Mesenchymal stem cell (in vitro differentiated cells and primary cell): ENCODE measurements around the gene MTCL1.

Experiments used
- DNase-seq: peaks from one replicate; pipeline ENCODE4 v3.0.0-alpha.2; 2013
- H2AFZ ChIP-seq: one replicate; pipeline ENCODE4 v1.6.1; 2013; ENCODE audit warnings: low read depth, mild to moderate bottlenecking, control low read depth, inconsistent platforms, low read length, moderate library complexity
- H2AK5ac ChIP-seq: 2 replicates; pipeline ENCODE4 v1.6.1; 2013; ENCODE audit warnings: low read length, moderate library complexity, mild to moderate bottlenecking, inconsistent platforms; ENCODE audit not compliant: severe bottlenecking
- H2BK120ac ChIP-seq: one replicate; pipeline ENCODE4 v1.6.1; 2013; ENCODE audit warnings: low read depth, mild to moderate bottlenecking, inconsistent platforms, low read length, moderate library complexity
- H2BK12ac ChIP-seq, 2 experiments: one replicate each; pipeline ENCODE4 v1.6.1; 2013; ENCODE audit warnings: inconsistent platforms in 2 of 2, low read length in 2 of 2, mild to moderate bottlenecking in 2 of 2, moderate library complexity in 2 of 2, control low read depth in 1 of 2
- H2BK15ac ChIP-seq: one replicate; pipeline ENCODE4 v1.6.1; 2013; ENCODE audit warnings: mild to moderate bottlenecking, low read depth, inconsistent platforms; ENCODE audit not compliant: poor library complexity, severe bottlenecking
- H2BK5ac ChIP-seq: 2 replicates; pipeline ENCODE4 v1.6.1; 2013; ENCODE audit warnings: low read depth, mild to moderate bottlenecking, low read length, control low read depth, inconsistent platforms; ENCODE audit not compliant: poor library complexity, severe bottlenecking
- H3K14ac ChIP-seq, 2 experiments: one replicate each; pipeline ENCODE4 v1.6.1; 2013; ENCODE audit warnings: inconsistent platforms in 2 of 2, low read length in 2 of 2, control low read depth in 1 of 2, mild to moderate bottlenecking in 1 of 2, moderate library complexity in 1 of 2
- H3K18ac ChIP-seq, 2 experiments: one replicate each; pipeline ENCODE4 v1.6.1; 2013; ENCODE audit warnings: inconsistent platforms in 2 of 2, low read length in 2 of 2, control low read depth in 1 of 2, low read depth in 1 of 2, mild to moderate bottlenecking in 1 of 2
- H3K23ac ChIP-seq, 2 experiments: one replicate each; pipeline ENCODE4 v1.6.1; 2013; ENCODE audit warnings: inconsistent platforms in 2 of 2, low read length in 2 of 2, mild to moderate bottlenecking in 2 of 2, moderate library complexity in 2 of 2, control low read depth in 1 of 2
- H3K27ac ChIP-seq: 2 replicates; pipeline ENCODE4 v1.5.1; 2013; ENCODE audit warnings: mild to moderate bottlenecking, moderate library complexity, low read length, control low read depth, inconsistent platforms; ENCODE audit not compliant: poor library complexity, severe bottlenecking
- H3K27me3 ChIP-seq, 2 experiments: 2 replicates each; pipeline versions ENCODE4 v1.6.1 to v1.7.0; 2013; ENCODE audit warnings: low read length in 2 of 2, mild to moderate bottlenecking in 2 of 2, moderate library complexity in 2 of 2, control low read depth in 1 of 2, inconsistent platforms in 1 of 2; ENCODE audit not compliant: control insufficient read depth in 1 of 2, insufficient read depth in 1 of 2
- H3K36me3 ChIP-seq, 2 experiments: 2 replicates each; pipeline versions ENCODE4 v1.6.1 to v1.7.0; 2013; ENCODE audit warnings: low read length in 2 of 2, control low read depth in 1 of 2, inconsistent platforms in 1 of 2, low read depth in 1 of 2, mild to moderate bottlenecking in 1 of 2; ENCODE audit not compliant: insufficient read depth in 2 of 2, control insufficient read depth in 1 of 2
- H3K4ac ChIP-seq, 2 experiments: one replicate each; pipeline ENCODE4 v1.6.1; 2013; ENCODE audit warnings: inconsistent platforms in 2 of 2, low read length in 2 of 2, mild to moderate bottlenecking in 2 of 2, moderate library complexity in 2 of 2, control low read depth in 1 of 2, low read depth in 1 of 2
- H3K4me1 ChIP-seq: 2 replicates; pipeline ENCODE4 v1.6.1; 2013; ENCODE audit warnings: low read depth, low read length, control low read depth; ENCODE audit not compliant: control insufficient read depth, insufficient read depth
- H3K4me2 ChIP-seq: 2 replicates; pipeline ENCODE4 v1.6.1; 2013; ENCODE audit warnings: low read length, mild to moderate bottlenecking, inconsistent platforms; ENCODE audit not compliant: poor library complexity, severe bottlenecking
- H3K4me3 ChIP-seq, 2 experiments: 2 replicates each; pipeline versions ENCODE4 v1.5.1 to v1.7.0; 2013; ENCODE audit warnings: low read length in 2 of 2, mild to moderate bottlenecking in 2 of 2, control low read depth in 1 of 2, low read depth in 1 of 2; ENCODE audit not compliant: insufficient read depth in 1 of 2
- H3K79me1 ChIP-seq: replicated peaks from 2 replicates; pipeline ENCODE4 v1.6.1; 2013; ENCODE audit warnings: mild to moderate bottlenecking, control low read depth, low read length, inconsistent platforms; ENCODE audit not compliant: poor library complexity, severe bottlenecking
- H3K9ac ChIP-seq: 2 replicates; pipeline ENCODE4 v1.7.0; 2013; ENCODE audit warnings: mild to moderate bottlenecking, low read length, moderate library complexity
- H3K9me3 ChIP-seq: 2 replicates; pipeline ENCODE4 v1.7.0; 2013; ENCODE audit warnings: mild to moderate bottlenecking, low read length; ENCODE audit not compliant: control insufficient read depth
- H4K8ac ChIP-seq: one replicate; pipeline ENCODE4 v1.6.1; 2013; ENCODE audit warnings: inconsistent platforms, mild to moderate bottlenecking, low read length, moderate library complexity
- H4K91ac ChIP-seq: one replicate; pipeline ENCODE4 v1.6.1; 2013; ENCODE audit warnings: mild to moderate bottlenecking, low read length, inconsistent platforms
- WGBS: methylation state at CpG from one replicate; pipeline ENCODE4 v1.1.7; 2013; ENCODE audit warnings: mixed read lengths; 5-methylcytosine and 5-hydroxymethylcytosine counted together

Gene MTCL1

GRCh38 chr18:8658858-8659485 is 46.4 kb upstream of the MTCL1 start:
- H2BK12ac ChIP-seq: no peak overlapping the region

GRCh38 chr18:8659609-8660242 is 45.6 kb upstream of the MTCL1 start:
- H2BK15ac ChIP-seq: peak overlapping the region; percentile 76
- no peak overlapping the region for H2AFZ ChIP-seq
- no peak overlapping the region for H2AK5ac ChIP-seq
- H2BK12ac ChIP-seq: no peak overlapping the region
- no peaks in the 10 kb centered on the region for H3K36me3 ChIP-seq
- no peak overlapping the region for H3K9ac ChIP-seq
- no peaks in the 10 kb centered on the region for H3K27me3 ChIP-seq
- H4K8ac ChIP-seq: no peak overlapping the region
- WGBS: 90% methylated on average over 36 of the region's 36 CpGs
- no peak overlapping the region for H3K23ac ChIP-seq
- DNase-seq: no peak
- no peak overlapping the region for H4K91ac ChIP-seq
- H3K18ac ChIP-seq: no peak overlapping the region
- H3K4me2 ChIP-seq: no peak overlapping the region
- no peak overlapping the region for H2BK120ac ChIP-seq
- no peak overlapping the region for H3K27ac ChIP-seq
- H3K79me1 ChIP-seq: no peaks in the 10 kb centered on the region
- H3K4me1 ChIP-seq: peaks cover 22% of the 10 kb centered on the region
- no peak overlapping the region for H2BK5ac ChIP-seq
- no peak overlapping the region for H3K14ac ChIP-seq
- H3K4ac ChIP-seq: no peak overlapping the region
- H3K4me3 ChIP-seq: no peak overlapping the region
- no peaks in the 10 kb centered on the region for H3K9me3 ChIP-seq

More at GRCh38 chr18:8658858-8659485, 46.4 kb upstream of the MTCL1 start:
- Histone ChIP-seq H3K9ac (no peak overlapping the region), H3K4me3 (no peak overlapping the region), H2BK15ac (peak overlapping the region; percentile 76), H3K79me1 (no peaks in the 10 kb centered on the region), H3K18ac (no peak overlapping the region), H4K91ac (no peak overlapping the region), H3K27me3 (peaks cover 0 to 2% of the 10 kb centered on the region in 2 experiments), H3K4ac (no peak overlapping the region), H3K4me1 (peaks cover 22% of the 10 kb centered on the region), H3K27ac (no peak overlapping the region), H3K36me3 (no peaks in the 10 kb centered on the region), H2AK5ac (no peak overlapping the region), H2AFZ (no peak overlapping the region), H3K4me2 (no peak overlapping the region), H3K9me3 (no peaks in the 10 kb centered on the region), H4K8ac (no peak overlapping the region), H3K14ac (no peak overlapping the region), H3K23ac (no peak overlapping the region), H2BK5ac (no peak overlapping the region), H2BK120ac (no peak overlapping the region)
- WGBS: 95% methylated on average over 31 of the region's 31 CpGs
- DNase-seq: no peak

GRCh38 chr18:8660316-8660715 is 45.0 kb upstream of the MTCL1 start:
- peak overlapping the region; percentile 31 for H3K9ac ChIP-seq
- H2BK5ac ChIP-seq: no peak overlapping the region
- no peaks in the 10 kb centered on the region for H3K79me1 ChIP-seq
- no peak overlapping the region for H3K14ac ChIP-seq
- H3K18ac ChIP-seq: no peak overlapping the region
- no peak overlapping the region for H2AK5ac ChIP-seq
- H3K27me3 ChIP-seq: no peaks in the 10 kb centered on the region
- H2BK15ac ChIP-seq: no peak overlapping the region
- H3K27ac ChIP-seq: no peak overlapping the region
- H3K4me1 ChIP-seq: peaks cover 19% of the 10 kb centered on the region
- H3K9me3 ChIP-seq: no peaks in the 10 kb centered on the region
- WGBS: 79% methylated on average over 4 of the region's 5 CpGs
- H4K8ac ChIP-seq: no peak overlapping the region
- H3K4me2 ChIP-seq: no peak overlapping the region
- DNase-seq: no peak
- H3K23ac ChIP-seq: no peak overlapping the region
- H4K91ac ChIP-seq: no peak overlapping the region
- no peak overlapping the region for H3K4ac ChIP-seq
- H3K36me3 ChIP-seq: no peaks in the 10 kb centered on the region
- H2BK120ac ChIP-seq: no peak overlapping the region
- no peak overlapping the region for H2AFZ ChIP-seq
- no peak overlapping the region for H3K4me3 ChIP-seq
- H2BK12ac ChIP-seq: no peak overlapping the region

- 26% methylated on average over 18 of the region's 18 CpGs for WGBS
- peak overlapping the region; percentile 71 for H3K9ac ChIP-seq
Measured at GRCh38 chr18:8661754-8662559, 43.4 kb upstream of the MTCL1 start.

More at GRCh38 chr18:8661754-8662559, 43.4 kb upstream of the MTCL1 start:
- Histone ChIP-seq H3K9me3 (no peaks in the 10 kb centered on the region), H3K14ac (no peak overlapping the region), H2BK5ac (no peak overlapping the region), H2AK5ac (no peak overlapping the region), H3K27me3 (no peaks in the 10 kb centered on the region), H4K8ac (peak overlapping the region; percentile 81), H3K4me1 (peaks cover 18% of the 10 kb centered on the region), H2BK15ac (no peak overlapping the region), H3K23ac (no peak overlapping the region), H4K91ac (no peak overlapping the region), H3K36me3 (no peaks in the 10 kb centered on the region), H2BK12ac (peak overlapping the region in 1 of 2 experiments; percentile 35), H3K79me1 (no peaks in the 10 kb centered on the region), H3K27ac (no peak overlapping the region), H2AFZ (peak overlapping the region; percentile 54), H3K4me2 (peak overlapping the region; percentile 55), H2BK120ac (peak overlapping the region; percentile 62), H3K4ac (no peak overlapping the region), H3K4me3 (peak overlapping the region in 1 of 2 experiments; percentile 34), H3K18ac (no peak overlapping the region)
- peak; percentile 48 for DNase-seq
